ENCODE results near the gene FNDC3B.

The FNDC3B gene

DNA sequence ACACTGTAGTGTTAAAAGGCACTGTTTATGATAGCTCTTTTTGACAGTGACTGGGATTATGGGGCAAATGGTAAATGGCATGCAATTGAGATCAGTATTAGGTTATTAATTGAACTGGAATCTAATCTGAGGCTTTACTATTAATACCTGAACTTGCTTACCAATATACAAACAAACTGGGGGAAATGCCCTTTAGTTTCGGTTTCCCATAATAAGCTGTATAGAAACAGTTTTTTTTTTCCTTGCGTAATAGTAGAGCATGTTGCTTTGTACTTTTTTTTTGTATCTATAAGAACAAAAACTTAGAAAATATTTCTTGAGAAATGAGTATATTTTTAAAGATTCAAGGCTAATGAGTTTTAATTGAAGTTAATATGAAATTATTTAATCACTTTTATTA lies 95.0 kb downstream of the FNDC3B start:
- DNase-seq (ENCODE audit: low read depth in 3 of 3), result no peak

DNA sequence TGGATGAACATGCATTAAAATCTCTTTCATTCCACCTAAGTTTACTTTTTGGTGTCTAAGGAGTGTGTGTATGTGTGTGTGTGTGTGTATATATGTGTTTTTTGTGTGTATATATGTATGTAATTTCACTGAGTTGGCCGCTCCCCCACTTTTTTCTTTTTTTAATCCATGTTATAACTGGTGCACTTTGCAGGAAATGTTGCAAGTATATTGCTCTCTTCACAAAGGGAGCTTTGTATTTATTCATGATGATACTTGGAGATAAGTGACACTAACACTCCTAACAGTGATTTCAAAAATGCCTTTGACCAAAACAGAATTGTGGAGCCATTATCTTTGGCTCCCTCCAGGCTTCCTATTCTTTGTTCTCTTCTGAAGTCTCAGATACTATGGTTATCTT lies 95.8 kb downstream of the FNDC3B start:
- DNase-seq (ENCODE audit: low read depth in 3 of 3), result no peak

DNA sequence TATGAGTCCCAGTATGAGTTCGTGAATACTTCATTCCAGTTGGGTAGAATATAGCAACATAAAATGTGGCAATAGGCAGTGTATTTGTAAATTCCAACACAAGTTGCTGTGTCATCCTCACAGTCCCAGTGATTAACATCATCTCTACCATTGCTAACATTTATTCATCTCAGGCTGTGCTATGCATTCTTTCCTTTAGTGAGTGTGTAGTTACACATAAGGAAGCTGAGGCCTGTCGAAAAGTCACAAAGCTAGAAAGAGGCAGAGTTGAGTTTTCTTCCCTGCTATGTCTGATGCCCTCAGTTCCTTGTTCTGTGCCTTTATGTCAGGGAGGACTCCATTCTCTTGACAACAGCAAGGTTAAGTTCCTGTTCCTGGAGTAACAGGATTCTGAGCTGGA lies 96.4 kb downstream of the FNDC3B start:
- no peak for DNase-seq (ENCODE audit: low read depth in 3 of 3)

DNA sequence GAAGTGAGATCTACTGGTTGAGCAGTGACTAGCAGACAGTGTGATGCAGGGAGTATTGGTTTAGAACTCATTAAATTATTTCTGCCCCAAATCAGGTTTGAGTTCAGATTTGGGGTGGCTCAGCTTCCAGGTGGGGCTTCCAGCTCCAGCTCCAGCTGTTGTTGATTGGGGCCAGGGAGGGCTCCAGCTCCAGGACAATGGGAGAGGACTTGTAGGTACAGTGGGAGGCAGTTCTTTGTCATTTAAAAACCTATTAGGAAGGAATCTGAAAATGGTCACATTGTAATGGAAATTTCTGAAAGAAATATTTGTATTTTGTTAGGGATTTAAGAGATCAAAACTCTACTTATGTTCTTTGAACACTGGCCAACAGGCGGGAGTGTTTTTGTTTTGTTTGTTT lies 97.0 kb downstream of the FNDC3B start:
- DNase-seq (ENCODE audit: low read depth in 3 of 3), result no peak

DNA sequence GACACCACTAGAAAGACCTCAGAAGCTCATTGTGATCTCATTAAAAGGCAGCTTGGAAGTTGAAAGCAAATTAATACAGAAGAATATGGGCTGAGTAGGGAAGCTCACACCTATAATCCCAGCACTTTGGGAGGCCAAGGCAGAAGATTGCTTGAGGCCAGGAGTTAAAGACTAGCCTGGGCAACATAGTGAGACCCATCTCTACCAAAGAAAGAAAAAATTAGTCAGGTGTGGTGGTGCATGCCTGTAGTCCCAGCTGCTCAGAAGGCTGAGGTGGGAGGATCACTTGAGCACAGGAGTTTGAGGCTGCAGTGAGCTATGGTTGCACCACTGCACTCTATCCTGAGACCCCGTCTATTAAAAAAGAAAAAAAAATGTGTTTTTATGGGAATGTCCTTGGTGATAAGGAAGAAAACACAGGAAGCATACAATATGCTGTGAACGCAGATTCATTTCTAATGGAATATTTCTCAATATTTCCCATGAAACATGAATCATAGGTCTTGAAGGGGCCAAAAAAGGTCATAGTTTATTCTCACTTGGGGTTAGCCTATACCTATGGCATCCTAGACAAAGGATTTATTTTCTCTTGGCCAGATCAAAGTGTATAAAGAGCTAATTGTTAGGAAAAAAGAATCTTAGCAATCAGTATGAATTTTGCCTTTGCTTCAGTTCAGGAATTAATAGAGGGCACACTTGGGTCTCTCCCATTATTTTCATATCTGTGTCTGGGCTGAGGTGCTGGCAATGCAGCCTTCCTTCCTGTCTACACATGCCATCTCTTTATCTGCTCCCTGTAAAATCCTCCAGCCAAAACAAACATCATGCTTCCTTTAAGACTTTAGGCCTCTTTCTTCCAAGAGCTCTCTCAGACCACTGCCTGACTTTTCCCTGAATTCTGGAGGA lies 98.2 kb downstream of the FNDC3B start:
- no peak for DNase-seq (ENCODE audit: low read depth in 3 of 3)

DNA sequence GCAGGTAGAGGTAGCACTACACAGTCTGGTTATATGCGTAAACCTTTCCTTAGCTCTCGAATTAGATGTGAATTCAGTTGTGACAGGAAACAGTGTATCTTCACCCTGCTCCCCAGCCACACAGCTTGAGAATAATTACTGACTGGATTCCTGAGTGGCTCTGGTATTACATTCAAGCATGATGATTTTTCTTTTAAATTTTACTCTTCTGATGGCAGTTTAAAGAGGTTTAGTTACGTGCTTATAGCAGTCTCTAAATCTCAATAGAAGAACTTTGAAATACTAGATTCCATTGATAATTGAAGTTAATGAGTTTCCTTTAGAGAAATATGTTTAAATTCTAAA lies 98.8 kb downstream of the FNDC3B start:
- DNase-seq (ENCODE audit: low read depth in 3 of 3), result no peak

DNA sequence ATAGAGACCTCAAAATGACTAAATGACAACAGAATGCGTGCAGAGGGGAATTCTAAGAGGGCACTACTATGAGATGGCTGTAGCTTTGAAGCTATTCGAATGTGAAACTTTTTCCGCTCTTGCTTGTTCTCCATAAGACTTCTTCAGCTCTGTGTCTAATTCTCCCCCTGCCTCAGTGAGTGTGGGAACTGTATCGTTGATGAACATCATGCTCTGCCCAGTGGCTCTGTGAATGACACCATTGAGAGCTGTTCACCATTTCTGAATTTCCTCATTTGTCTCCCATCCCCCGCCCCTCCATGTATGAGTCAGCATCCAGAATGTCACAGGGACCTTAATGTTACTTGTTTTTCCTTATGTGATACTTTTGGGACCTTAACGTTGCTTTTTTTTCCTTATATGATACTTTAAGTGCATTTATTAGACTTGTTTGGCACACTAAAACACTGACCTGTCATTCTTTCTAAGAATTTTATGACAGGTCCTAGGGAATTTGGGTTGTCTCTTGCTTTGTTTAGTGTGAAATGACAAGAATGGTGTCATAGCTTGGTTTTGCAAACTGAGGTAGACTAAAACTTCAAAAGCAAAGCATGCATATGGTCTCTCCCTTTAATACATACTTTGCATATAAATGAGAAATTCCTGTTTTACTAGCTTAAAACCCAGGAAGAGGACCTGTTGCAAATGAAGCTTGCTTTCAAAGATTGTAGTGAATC lies 99.6 kb downstream of the FNDC3B start:
- DNase-seq (ENCODE audit: low read depth in 3 of 3), result no peak

DNA sequence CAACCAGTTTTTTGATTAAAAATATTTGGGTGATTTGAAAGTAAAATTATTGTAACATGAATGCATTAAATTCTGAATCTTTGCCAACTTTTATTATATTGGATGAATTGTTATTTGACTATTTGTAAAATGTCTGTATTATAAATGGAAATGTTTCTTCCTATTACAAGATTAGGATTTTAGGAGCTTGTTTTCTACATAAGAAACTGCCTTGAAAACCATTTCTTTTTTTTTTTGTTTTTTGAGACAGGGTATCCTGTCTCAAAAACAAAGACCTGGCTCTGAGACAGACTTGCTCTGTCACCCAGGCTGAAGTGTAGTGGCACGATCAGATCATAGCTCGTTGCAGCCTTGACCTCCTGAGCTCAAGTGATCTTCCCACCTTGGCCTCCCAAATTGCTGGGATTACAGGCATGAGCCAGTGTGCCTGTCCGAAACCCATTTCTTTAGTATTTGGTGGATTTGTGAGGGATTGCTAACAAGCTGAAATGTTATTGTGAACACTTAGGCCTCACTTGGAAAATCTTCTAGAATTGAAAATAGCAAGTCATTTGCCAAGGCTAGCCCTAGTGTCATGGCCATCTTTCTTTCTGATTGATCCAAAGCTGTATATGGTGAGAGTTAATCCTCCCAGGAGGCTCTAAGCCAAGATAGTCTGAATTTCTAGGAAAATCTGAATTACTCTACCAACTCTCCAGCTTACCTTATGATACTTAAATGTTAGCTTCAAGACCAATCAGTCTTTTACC lies 100.3 kb downstream of the FNDC3B start:
- no peak for DNase-seq (ENCODE audit: low read depth in 3 of 3)

DNA sequence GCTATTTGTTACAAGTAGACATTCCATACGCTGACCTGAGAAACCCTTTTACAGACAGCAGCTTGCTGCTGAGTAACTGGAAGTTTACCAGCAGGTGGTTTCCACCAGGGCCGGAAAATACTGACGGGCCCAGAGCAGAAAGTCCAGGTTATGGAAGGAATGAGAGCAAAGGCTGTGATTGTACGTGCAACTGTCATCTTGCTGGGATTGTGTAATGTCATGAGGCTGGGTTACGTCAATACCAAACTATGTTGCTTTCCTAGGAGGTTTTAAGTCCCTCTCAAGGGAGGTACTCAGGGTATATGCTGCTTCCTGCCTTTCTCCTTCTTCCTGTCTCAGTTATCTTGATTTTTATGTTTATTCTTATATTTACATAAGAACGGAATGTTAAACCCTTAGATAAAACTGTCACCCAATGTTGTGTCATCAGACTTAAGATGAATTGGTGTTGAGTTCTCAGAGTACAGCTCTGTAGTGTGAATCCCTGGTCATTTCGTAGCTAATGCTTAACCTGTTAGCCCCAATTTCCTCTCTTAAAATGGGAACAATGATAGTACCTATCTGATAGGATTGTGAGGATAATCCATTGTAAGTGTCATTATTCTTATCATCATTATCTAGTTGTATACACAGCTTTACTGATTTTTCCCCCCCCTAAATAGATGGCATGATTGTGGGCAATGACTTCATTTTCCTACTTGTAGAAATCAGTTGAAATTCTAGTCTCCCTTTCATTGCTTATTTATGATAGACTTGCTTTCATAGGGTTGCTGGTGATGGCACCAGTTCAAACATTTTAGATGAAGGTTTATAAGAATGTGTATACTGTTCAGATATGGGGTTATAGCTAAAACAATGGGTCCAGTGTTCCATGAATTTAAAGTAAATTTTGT lies 101.4 kb downstream of the FNDC3B start:
- no peak for DNase-seq (ENCODE audit: low read depth in 3 of 3)

DNA sequence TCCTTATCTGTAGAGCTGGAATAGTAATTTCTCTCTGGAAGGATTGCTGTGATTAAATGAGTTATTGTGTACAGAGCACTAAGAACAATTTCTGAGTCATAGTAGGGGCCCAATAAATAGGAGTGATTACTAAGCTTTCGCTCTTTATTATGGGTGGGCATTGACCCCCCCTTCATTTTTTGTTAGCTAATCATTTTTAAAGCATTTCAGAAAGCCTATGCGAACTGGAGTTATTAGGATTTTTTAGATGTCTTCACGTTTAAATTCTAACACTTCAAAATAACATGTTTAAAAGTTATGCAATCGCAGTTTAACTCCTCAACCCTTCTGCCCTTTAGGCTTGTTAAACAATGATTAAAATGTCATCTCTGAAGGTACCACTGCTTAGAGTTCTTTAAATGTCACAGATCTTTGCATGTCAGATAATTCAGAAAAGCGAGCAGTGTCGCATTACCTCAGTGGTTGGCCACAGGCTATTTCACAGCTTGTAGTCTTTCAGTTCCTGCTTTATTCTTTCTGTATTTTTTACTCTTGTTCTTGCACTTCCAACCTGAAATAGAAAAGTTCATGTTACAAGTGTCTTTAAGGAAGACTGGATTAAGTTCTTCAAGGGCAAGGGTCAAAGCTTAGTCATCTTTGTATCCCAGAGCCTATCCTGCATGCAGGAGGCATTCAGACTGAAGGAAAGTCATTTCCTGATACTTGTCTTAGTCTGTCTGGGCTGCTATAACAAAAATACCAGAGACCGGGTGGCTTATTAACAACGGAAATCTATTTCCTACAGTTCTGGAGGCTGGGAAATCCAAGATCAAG lies 102.9 kb downstream of the FNDC3B start:
- DNase-seq (ENCODE audit: low read depth in 3 of 3), result no peak

DNA sequence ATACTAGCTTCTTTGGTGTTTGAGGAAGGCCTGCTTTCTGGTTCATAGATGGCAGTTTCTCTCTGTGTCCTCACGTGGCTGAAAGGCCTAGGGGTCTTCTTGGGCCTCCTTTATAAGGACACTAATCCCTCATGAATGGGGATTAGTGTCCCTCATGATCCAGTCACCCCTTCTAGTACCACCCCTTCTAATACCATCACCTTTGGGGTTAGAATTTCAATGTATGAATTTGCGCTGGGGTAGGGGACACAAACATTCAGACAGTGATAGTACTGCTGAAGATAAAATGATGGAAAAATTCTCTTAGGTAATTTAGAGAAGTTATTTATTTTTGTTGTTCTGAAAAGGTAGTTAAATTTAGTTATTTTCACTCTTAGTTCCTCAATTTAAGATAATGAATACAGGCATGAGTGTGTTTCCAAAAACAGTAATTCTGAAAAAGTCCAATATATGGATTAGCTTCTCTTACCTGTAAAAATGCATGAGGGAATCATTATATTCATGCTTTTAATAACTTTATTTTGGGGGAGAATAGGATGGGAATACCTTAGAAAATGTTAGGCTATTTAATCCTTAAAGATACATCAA lies 103.6 kb downstream of the FNDC3B start:
- DNase-seq (ENCODE audit: low read depth in 3 of 3), result no peak

DNA sequence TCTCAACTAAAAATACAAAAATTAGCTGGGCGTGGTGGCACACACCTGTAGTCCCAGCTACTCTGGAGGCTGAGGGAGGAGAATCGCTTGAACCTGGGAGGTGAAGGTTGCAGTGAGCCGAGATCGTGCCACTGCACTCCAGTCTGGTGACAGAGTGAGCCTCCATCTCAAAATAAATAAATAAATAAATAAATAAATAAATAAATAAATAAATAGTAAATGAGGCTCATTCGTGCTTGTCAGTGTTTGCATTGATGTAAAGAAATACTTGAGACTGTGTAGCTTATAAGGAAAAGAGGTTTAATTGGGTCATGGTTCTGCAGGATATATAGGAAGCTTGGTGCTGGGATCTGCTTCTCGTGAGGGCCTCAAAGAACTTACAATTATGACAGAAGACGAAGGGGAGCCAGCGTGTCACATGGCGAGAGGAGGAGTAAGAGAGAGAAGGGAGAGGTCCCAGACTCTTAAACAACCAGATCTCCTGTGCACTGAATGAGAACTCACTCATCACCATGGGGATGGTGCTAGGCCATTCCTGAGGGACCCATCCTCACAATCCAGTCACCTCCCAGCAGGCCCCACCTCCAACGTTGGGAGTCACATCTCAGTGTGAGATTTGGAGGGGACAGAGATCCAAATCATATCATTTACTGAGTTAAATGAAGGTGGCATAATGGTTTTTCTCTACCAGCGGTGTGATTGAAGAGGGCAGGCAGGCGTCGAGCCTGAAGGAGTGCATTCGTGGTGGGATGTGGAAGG lies 104.5 kb downstream of the FNDC3B start:
- DNase-seq (ENCODE audit: low read depth in 3 of 3), result no peak

DNA sequence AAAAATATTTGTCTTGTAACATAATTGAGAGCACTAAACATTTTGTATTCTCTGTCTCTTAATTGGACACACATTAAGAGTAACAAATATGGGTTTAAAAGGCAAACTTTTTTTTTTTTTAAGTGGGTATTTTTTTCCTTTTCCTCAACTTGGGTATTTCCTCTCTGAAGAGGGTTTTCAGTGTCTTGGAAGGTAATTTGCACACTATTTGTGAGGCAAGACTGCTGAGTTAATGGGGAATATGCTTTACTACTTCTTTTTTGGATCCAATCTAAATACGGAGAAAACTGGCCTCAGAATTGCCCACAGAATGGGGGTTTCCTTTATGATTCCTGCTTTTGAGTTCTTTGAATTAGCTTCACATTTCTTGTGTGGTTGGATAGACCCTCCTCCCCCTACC lies 105.2 kb downstream of the FNDC3B start:
- no peak for DNase-seq (ENCODE audit: low read depth in 3 of 3)

DNA sequence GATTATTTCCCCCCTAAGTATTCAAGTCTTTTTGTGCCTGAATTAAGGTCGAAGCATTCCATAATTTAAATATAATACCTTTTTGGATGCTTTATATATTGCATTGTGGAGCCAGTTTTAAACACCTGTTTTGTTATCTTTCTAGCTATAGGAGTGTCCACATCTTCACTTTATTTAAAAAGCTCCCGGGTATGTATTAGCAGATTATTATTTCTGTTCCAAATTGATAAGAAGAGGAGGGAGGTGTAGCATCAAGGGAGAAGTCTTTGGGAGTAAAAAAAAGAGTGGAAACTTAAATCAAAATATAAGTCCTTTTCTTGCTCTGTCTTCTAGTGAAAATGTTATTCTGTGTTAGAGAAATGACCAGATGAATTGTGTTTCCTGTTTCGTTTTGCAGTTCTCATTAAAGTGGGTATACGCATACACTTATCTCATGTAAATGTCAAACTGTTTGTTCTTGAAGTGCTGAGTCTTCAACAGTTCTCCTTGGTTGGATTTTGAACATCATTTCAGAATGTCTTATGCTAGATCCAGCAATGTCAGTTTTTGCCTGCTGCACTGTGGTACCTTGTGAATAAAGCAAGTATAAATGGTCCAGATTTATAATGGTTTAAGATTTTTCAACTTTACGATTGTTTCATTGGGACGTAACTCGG lies 105.8 kb downstream of the FNDC3B start:
- DNase-seq (ENCODE audit: low read depth in 3 of 3), result no peak

DNA sequence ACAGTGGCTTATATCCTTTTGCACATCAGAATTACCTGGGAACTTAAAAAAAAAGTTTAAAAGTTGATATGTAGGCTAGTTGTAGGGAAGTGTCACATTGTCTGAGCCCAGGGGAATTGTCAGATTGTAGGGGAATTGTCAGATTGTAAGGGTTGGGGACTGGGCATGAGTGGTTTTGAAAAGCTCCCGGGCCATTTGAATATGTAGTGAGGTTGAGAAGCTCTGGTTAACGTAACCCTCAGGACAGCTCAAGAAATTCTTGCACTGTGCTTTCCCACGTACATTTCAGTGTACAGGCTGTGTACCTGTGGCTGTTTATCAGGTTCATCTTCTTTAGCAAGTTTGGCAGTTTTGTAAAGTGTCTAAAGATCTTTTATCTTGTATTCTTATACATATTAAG lies 107.0 kb downstream of the FNDC3B start:
- DNase-seq (ENCODE audit: low read depth in 3 of 3), result no peak

DNA sequence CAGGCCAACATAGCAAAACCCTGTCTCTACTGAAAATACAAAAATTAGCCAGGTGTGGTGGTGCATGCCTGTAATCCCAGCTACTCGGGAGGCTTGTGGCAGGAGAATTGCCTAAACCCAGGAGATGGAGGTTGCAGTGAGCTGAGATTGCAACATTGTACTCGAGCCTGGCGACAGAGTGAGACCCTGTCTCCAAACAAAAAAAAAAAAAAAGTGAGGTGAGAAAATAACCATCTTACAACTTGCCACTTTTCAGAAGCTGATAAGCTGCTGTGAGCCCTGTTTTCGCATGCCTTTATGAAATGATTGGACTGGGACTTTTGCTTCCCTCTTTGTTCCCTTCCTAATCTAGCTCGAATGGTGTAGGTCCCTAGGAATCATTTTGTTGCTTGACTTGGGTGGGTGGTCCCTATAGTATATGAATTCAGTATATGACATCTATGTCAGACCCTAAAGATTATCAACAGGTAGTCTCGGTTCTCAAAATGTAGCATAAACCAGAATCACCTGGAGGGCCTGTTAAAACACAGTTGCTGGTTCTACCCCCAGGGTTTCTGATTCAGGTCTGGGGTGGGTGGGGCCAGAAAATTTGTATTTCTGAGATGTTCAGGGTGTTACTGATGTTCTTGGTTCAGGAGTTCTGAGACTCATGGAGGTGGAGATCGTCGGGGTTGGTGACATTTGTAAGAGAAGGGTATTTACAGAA lies 107.9 kb downstream of the FNDC3B start:
- no peak for DNase-seq (ENCODE audit: low read depth in 3 of 3)

DNA sequence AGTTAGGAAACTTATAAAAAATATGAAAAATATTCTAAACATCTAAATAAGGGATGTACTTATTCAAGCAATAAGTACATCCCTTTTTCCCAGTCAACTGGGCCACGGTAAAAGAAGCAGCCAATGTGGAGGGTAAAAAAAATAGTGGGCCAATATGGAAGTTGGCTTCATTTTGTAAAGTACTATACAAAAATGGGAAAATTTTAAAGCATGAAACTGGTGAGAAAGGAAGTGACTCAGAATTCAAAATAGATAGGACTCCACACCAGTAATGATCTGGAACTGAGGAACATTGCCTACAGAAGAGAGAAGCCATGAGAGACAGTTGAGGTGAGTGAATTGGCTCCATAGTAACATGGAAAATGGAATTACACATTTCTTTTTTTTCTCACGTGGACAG lies 108.9 kb downstream of the FNDC3B start:
- DNase-seq (ENCODE audit: low read depth in 3 of 3), result no peak

Measured in stimulated activated CD4-positive, alpha-beta T cell treated with anti-CD3 and anti-CD28 coated beads, TNF-alpha, amount 100 ng/mL, for 4 hours (primary cell).